Activated T-cell treated with anti-CD3 and anti-CD28 coated beads for 24 hours (primary cell): ENCODE data around the gene CXCR6.
"Not testable (repeated sequence)": the region's sequence is repeated elsewhere in the genome, so short reads cannot be mapped to it uniquely, and the experiment has no call there.

ENCODE experiments used
- DNase-seq: peaks from one replicate; pipeline ENCODE4 v3.0.0-alpha.2; 2020; ENCODE audit warnings: low read depth

CXCR6 gene

DNA sequence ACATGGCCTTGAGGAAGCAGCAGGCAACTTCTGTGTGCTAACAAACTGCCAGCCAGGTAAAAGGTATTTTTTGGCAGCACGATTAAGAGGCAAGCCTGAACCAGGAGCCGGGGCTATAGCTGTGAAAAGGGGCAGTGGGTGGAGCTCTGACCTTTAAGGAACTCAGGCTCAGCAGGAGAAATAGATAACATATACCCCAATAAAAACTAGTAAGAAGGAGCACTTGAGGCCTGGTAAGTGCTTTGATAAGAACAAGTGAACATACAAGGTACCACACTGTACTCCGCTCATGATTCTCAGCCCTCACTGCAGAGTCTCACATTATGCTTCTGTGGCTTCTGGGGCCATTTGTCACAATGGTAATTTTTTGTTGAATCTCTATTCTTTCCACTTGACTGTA, 46.9 kb downstream of the CXCR6 start:
- DNase-seq: no peak

DNA sequence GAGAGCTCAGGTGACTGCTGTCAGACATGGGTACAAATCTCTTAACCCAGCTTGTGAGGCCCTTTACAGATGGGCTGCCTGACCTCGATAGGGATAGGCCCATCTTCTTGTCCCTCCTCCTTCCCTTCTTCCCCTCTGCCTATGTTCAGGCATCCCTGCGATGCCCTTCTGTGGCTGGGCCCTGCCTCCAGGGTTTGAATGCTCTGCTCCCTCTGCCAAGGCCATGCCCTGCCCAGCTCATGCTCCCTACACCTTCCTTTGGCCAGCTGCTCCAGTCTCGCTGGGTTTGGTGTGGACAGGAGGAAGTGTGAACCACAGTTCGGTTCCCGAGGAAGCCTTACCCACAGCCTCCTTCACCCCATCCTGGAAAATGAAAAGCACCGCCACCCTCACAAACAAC, 48.1 kb downstream of the CXCR6 start:
- no peak for DNase-seq

DNA sequence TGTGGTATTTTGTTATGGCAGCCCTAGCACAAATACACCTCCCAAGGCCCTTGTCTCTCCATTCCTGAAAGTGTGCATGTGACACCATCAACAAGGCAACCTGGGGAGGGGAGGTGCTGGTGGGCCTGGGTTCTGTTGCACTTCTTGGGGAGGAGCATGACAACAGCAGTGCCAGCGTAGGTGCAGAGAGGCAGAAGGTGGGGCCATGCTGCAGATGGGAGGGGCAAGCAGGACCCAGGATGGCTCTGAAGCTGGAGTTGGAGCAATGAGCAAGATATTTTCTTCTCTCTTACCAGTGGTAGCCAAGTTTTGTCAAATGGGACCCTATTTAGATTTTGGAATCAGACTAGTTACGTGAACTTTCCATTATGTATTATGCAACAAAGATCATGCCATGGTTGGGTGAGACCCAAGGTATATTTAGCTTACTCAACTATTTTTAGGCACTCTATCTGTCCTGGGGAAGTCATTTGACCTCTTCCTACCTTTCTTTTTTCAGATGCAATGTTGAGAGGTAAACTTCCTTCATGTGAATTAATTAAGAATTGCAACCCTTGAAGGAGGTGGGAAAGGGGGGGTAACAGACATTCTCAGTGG, 49.0 kb downstream of the CXCR6 start:
- DNase-seq: no peak

DNA sequence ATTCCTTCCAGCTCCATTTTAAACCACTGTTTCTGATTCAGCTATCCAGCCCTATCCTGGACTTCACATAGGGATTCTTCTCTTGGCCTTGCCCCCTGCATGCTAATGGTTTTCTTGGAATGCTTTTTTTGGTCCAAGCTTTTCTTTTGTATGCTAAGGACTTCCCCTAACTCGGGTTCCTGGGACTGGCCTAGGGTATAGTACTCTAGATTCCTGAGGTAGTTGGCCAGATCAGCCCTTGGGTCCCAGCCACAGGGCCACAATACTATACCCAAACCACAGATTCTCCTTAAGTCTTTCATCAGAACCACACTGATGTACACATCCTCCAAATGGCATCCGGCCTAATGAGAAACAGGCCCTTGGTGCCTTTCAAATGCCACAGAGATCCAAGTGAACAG, 49.6 kb downstream of the CXCR6 start:
- no peak for DNase-seq

DNA sequence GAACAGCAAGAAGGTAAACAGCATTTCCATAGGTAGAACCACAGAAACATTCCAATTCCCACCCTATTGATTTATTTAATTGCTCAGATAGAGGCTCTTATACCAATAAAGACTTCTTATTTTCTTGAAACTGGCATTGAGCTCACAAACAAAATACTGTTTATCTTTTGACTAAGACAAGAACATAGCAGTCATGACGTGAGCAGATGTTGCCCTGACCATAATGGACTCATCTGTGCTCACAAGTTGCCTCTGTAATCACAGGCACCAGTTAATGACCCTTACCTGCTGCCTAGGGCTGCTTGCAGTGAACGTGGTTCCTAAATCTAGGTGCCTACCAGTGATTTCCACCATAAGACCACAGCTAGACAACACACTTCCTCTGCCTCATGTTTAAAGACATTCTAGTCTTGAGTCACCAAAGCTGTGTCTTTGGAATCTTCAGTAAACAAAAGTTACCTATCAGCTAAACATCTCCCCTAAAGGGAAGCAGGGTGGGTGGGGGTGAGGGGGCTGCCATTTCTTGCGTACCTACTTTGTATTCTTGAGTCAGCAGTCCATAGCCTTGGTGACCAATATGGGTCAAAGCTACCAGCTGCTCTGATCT, 50.3 kb downstream of the CXCR6 start:
- no peak for DNase-seq

DNA sequence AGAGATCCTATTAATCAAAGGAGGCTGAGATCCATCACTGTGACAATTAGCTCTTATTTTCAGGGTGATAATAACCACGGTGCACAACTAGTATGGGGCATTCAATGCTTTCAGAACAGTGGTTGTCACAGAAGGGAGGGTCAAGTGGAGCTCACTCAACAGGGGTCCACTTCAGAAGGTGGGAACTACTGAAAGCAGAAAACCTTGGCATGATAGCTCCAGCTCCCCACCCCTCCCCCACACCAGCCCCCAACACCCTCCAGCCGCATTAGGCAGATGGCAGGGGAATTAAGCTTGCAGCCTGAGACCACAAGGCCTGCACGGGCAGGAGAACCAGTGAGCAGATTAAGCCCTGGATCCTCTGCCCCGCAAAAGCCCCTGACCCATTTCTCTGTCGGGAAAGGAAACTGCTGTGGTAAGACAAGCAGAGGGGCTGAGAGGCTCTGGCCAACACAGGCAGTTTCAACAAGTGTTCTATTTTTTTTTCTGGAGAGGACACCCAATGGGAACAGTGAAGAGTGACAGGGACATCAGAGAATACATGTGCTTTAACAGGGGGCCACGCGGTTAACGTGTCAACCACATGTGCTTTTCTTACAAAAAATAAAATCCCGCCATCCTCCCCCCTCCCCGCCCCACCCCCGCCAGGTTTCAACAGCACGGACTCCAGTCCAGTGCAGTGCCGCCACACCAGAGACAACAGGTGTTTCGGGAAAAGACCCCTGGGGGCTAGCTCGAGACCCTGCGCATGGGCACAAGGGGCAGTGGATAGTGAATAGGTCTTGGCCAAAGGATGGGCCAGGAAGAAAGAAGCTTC, 51.4 kb downstream of the CXCR6 start:
- DNase-seq: peak; percentile 33

DNA sequence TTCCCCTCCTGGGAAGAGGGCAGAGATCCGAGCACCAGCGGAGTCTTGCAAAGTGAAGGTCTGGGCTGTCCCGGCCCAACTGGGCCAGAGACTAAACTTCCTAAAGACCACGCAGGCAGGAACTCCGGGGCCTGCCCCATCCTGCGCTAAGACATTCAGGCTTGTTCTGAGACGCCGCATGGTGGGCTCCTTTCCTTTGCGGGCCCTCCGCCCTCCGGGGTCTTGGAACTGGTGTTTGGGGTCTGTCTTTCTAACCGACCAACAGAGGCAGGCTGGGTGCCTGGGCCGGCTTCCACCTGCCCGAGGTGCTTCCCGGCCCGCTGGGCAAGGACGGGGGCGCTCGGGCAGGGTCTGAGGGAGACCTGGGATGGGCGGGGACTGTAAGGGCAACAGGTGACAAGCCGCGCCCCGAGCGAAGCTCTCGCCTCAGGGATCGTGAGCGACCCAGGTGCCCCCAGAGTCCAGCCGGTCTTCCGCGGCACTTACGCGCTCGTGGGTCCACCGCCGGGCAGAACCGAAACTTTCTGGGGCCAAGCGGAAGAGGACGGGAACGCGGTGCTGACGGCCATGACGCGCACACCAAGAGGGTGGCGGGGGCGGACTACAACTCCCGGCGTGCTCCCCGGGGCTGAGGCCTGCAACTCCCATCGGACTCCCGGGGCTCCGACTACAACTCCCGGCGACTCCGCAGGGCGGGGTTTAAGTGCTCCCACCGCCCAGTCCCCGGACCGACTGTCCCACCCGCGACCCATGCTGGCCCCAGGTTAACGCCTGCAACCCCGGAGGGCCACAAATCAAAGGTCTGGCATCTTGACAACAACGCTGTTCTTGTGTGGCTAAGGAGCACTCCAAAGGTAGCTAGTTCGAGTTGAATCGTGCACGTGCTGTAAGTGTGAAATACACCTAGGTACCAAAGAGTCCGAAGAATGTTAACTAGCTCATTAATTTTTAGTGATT, 52.2 kb downstream of the CXCR6 start, which contains the start of gene FYCO1:
Gene FYCO1 (minus strand): TSS at position 589 of the 957 bp plus-strand sequence. CDS start 10,914 bp downstream, outside the sequence.
- peak; percentile 80 for DNase-seq

DNA sequence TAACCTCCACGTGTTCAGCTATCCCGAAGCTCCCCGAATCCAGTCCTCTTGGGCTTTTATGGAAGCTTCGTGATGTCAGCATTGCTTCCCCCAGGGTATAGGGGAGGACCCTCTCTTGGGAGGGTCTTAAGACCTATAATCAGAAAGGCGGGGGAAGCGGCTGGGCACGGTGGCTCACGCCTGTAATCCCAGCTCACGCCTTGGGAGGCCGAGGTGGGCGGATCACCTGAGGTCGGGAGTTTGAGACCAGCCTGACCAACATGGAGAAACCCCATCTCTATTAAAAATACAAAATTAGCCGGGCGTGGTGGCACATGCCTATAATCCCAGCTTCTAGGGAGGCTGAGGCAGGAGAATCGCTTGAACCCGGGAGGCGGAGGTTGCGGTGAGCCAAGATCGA, 54.2 kb downstream of the CXCR6 start:
- not testable (repeated sequence) for DNase-seq

DNA sequence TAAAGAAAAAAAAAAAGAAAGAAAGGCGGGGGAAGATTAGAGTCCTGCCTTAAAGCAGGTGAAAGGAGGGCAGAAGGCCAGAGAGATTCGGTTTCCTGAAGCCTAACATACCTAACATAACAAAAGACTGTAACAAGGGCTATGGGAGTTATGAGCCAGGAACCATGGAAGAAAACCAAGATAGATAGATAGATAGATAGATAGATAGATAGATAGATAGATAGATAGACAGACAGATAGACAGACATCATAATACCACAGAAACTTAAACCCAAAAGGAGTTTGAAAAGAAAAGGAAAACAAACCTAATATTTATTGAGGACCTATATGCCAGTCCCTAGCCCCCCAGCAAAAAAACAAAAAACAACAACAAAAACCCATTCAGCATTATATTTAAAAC, 54.7 kb downstream of the CXCR6 start:
- DNase-seq: no peak
